Smooth muscle cell of the brain vasculature (primary cell): Measurements from ENCODE around the gene PIK3C2B.

Source experiments
- DNase-seq: peaks from one replicate; pipeline ENCODE4 v3.0.0-alpha.2; 2012; ENCODE audit warnings: low read depth, low spot score

PIK3C2B gene

GRCh38 chr1:204478172-204478899 lies 16.3 kb downstream of the PIK3C2B start:
- DNase-seq = no peak

GRCh38 chr1:204477036-204477740 lies 17.4 kb downstream of the PIK3C2B start:
- no peak for DNase-seq

DNA sequence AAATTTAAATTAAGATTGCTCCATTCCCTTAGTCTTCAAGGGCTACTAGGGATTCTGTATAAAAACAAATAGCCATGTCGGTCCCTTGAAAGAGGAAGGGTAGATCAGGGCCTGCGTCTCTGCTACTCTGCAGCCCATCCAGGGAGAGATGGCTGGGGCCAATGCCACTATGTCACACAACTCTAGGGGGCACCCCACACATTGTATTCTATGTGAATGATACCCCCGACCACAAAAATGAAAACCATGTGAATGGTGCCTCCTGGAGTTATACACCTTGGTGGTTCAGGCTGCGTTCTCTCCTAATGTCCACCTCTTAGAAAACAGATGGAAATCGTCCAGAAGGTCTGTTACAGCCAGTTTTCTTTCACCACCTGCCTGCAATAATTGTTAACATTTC lies 18.0 kb downstream of the PIK3C2B start:
- no peak for DNase-seq

- DNase-seq = no peak
Observed at GRCh38 chr1:204475656-204476432, 18.8 kb downstream of the PIK3C2B start.

- no peak for DNase-seq
Observed at GRCh38 chr1:204473400-204473965, 21.1 kb downstream of the PIK3C2B start.

- DNase-seq = no peak
Observed at GRCh38 chr1:204472660-204473059, 21.9 kb downstream of the PIK3C2B start.

DNA sequence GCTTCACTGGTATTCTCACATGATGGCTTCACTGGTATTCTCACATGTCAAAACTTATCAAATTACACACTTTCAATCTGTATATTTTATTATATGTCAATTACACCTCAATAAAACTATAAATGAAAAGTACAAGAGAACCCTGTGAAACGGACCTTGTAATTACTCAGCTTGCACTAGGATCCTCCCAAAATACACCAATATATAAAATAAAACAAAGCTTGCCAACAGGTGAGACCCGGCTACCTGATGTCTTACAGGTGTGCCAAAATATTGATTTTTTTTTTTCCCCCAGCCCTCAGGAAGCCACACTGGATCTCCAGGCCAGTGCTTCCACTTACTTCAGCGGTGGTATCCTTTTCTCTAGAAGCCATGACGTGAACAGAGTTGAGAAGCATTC lies 22.9 kb downstream of the PIK3C2B start:
- DNase-seq = no peak

DNA sequence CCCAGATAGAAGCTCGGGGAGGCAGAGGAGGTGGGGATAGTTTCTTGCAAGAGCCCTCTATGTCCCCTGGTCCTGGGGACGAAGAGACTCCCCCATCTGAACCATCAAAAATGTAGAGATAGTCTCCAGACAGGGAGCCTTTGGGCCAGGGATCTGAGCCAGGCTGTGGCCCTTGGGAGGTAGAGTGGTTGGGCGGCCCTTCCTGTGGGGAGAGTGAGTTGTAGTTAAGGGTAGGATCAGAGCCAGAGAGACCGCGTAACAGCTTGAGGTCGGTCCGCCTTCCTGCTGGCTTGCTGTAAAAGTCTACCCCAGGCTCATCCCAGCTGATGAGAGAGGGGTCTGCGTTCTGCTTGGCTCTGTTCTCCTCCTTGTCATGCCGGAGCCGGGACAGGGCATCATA lies 25.3 kb downstream of the PIK3C2B start:
- no peak for DNase-seq

- no peak for DNase-seq
Observed at GRCh38 chr1:204468766-204469302, 25.8 kb downstream of the PIK3C2B start.

GRCh38 chr1:204468206-204468605 lies 26.4 kb downstream of the PIK3C2B start:
- DNase-seq = no peak

GRCh38 chr1:204466416-204467405 lies 27.9 kb downstream of the PIK3C2B start:
- no peak for DNase-seq

DNA sequence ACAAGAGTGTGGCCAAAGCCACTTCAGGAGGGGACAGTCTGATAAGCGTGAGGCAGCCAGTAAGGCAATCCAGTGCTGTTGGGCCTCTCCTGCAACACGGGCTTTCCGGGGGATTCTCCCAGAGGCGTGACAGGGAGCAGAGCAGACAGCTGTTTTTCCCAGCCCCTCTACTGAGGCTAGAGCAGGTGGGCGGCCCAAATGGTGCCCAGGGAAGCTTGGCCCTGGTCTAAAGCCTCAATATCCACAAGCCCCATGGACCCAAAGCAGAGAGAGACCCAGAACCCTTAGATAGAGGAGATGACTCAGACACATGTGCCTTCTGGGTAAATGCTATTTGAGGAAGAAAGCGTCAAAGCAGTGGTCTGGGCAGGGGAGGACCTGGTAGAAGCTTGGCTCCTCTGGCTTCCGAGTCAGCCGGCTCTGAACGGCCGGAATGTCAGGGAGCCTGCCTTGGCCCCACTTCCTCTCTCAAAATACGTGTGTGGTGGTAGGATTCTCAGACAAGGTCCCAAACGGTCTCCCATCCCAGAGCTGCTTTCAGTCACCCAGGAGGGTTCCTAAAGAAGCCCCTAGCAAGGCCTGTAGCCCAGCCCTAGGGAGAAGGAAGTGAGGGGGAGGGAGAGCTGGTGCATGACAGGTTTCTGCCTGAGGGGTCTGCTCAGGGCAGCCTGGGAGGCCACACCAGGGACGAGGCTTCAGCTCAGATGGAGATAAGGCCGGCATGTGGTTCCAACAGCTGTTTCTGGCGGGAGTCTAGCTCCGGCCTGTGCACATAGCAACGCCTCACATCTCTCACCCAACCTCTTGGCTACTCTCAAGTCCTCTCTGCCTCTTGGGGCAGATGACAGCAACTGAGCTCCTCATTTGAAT lies 28.8 kb downstream of the PIK3C2B start:
- no peak for DNase-seq

- no peak for DNase-seq
Observed at GRCh38 chr1:204464701-204465100, 29.9 kb downstream of the PIK3C2B start.

- DNase-seq = no peak
Observed at GRCh38 chr1:204464187-204464631, 30.4 kb downstream of the PIK3C2B start.

DNA sequence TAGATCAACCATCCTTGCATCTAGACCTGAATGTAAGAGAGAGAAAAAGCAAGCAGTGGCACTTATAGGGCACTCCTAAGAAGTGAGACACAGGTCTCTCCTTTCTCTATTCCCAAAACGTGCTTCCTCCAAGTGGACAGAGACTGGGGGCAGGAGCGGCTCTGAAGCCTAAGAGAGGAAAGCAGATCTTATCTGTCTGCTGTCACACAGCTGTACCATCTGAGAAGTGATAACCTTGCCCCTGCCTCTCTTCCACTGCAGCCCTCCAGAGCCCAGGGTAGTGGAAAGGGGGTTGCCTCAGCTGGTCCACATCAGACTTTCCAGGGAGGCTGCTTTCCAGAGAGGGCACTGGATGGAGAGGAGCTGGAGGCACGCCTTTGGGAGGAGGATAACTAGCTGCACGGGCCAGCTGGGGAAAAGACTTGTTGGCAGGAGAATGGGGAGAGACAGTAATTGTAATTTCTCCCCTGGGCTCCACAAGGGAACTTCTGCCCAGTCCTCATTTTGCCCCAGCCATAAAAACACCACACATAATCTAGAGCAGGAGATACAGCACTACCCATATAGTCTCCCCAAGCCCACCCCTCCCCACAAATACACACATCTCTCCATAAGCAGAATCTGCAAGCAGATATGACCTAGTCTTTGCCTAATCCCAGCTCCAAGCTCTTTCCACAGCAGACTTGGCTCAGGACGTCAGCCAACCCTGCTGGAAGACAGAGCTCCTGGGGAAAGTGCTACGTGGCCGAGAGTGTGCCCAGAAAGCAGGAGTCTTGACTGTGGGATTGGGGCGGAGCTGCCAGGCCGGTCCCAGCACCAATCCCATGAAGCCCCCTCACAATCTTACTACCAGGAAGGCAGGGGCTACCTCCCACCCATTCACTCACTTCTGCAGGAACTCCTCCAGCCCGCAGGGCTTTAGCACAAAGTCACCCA lies 31.2 kb downstream of the PIK3C2B start:
- no peak for DNase-seq

DNA sequence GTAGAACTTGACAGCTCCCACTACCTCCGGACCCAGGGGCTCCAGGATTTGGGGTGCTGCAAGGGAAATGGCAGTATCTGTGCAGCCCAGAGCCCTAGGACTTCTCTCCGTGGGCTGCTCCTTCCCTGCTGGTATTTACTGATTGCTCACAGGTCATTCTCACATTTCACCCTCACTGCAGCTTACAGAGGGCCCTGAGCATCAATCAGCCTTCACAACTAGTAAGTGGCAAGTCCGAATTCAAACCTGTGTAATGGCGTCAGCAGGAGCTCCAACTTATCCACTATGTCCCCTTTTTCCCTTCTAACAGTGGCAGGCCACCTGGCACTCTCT lies 32.4 kb downstream of the PIK3C2B start:
- no peak for DNase-seq

DNA sequence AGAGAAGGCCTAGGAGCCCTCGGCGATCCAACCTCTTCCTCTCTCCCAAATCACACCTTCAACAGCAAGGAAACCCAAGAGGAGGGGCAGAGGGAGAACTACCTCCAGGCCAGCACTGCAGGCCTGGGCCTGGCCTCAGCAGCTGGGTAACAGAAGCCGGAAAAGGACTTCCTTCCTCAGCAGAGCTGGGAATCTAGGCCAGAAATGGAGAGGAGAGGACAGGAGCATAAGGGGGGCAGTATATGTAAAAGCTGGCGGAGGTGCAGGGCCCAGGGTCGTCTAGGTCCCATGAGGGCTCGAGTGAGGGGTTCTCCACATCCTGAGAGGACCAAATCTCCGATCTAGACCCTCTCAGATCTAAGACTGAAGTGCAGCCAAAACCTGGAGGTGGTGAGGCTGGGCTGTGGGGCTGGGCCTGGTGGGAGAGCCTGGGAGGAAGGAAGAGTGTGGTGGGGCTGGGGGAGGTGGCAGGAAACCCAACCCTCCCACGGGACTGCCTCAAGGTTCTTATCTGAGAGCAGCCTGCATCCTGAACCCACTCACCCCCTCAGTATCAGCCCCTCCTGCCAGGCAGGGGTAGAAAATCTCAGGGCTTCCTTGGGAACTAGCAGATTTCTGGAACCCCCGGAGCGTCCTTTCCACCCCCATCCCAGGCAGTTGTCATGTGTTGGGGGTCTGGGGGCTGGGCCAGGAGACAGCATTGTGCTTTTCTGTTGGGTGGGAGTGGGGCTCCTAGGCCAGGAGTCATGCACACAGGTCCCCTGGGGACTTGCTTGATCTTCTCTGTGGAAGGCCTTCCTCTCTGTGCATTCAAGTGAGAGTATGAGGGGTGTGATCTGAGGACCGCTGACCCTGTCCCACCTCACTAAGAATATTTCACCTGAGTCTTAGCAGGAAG lies 33.0 kb downstream of the PIK3C2B start:
- no peak for DNase-seq

DNA sequence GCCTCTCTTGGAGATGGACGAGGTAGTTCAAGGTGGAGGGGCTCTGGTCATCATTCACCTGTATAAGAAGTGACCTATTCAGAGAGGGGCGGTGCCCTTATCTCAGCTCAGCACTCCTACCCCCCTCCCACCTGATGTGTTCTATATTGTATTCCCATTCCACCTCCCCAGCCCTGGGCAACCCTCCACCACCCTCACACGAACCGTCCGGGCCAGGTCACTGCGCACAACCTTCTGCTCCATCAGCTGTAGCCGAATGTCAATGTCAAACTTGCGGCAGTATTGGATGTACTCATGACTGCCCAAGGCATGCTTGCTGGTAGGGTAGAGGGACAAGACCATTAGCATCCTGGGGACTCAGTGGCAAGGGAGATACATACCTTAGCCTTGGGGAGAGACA lies 34.3 kb downstream of the PIK3C2B start:
- DNase-seq = no peak
